Measurements from ENCODE around the gene PAFAH1B1.

Gene PAFAH1B1

DNA sequence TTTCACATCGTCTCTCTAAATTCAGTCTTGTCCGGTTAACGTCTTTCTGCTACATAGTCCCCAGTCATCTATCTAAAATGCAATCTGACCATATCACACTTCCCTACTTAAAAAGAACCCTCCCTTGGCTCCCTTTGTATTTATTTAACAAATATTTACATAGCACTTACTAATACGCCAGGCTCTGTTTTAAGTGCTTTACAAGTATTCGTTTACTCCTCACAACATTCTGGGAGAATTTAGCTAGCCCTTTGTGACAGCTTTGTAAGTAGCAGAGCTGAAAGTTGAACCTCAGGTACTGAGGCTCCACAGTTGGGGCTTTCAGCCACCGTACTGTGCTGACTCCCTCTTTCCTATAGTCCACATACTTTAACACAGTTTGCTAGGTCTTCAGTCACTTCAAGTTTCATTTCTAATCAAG, 9.2 kb downstream of the PAFAH1B1 start:
- Histone ChIP-seq H3K36me3 (ENCODE audit: control insufficient read depth, insufficient read depth, low read length) (no peaks in the 10 kb centered on the region), H3K79me2 (peaks cover 73% of the 10 kb centered on the region), H3K4me3 (ENCODE audit: low read depth, low read length) (no peak overlapping the region), H3K9me3 (ENCODE audit: control insufficient read depth, low read length) (no peaks in the 10 kb centered on the region), H3K27me3 (ENCODE audit: control insufficient read depth, insufficient read depth, low read length) (no peaks in the 10 kb centered on the region), H3K9ac (no peak overlapping the region), H2AFZ (no peak overlapping the region), H3K27ac (no peak overlapping the region), H3K4me2 (ENCODE audit: low read length) (no peak overlapping the region), H3K4me1 (no peaks in the 10 kb centered on the region)
- TF ChIP-seq, protein P1, sequence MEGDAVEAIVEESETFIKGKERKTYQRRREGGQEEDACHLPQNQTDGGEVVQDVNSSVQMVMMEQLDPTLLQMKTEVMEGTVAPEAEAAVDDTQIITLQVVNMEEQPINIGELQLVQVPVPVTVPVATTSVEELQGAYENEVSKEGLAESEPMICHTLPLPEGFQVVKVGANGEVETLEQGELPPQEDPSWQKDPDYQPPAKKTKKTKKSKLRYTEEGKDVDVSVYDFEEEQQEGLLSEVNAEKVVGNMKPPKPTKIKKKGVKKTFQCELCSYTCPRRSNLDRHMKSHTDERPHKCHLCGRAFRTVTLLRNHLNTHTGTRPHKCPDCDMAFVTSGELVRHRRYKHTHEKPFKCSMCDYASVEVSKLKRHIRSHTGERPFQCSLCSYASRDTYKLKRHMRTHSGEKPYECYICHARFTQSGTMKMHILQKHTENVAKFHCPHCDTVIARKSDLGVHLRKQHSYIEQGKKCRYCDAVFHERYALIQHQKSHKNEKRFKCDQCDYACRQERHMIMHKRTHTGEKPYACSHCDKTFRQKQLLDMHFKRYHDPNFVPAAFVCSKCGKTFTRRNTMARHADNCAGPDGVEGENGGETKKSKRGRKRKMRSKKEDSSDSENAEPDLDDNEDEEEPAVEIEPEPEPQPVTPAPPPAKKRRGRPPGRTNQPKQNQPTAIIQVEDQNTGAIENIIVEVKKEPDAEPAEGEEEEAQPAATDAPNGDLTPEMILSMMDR (IDR thresholded peaks at IDR 0.05), result no peak

DNA sequence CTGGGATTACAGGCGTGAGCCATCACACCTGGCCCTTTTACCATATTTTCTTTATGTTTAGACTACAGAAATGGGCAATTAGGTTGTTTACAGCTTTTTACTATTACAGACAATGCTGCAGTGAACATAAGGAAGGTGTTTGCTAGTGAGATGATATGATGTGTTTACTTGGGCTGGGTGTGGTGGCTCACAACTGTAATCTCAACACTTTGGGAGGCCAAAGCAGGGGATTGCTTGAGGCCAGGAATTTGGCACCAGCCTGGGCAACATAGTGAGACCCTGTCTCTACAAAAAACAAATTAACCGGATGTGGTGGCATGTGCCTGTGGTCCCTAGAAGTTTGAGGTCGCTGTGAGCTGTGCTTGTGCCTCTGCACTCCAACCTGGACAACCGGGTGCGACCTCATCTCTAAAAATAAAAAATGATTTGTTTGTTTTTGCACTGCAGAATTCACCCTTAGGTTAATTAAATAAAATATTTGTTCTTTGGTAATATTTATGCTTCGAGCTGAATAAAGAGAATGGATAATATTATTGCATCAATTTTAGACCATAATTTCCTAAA, 15.0 kb downstream of the PAFAH1B1 start:
- Histone ChIP-seq H3K4me1 (peaks cover 4% of the 10 kb centered on the region), H3K79me2 (peaks cover 72% of the 10 kb centered on the region), H3K9me3 (ENCODE audit: control insufficient read depth, low read length) (no peaks in the 10 kb centered on the region), H3K4me3 (ENCODE audit: low read depth, low read length) (no peak overlapping the region), H2AFZ (no peak overlapping the region), H3K4me2 (ENCODE audit: low read length) (no peak overlapping the region), H3K27ac (no peak overlapping the region), H3K9ac (no peak overlapping the region), H3K27me3 (ENCODE audit: control insufficient read depth, insufficient read depth, low read length) (no peaks in the 10 kb centered on the region), H3K36me3 (ENCODE audit: control insufficient read depth, insufficient read depth, low read length) (no peaks in the 10 kb centered on the region)
- TF ChIP-seq, protein P1 (IDR thresholded peaks at IDR 0.05), result no peak

DNA sequence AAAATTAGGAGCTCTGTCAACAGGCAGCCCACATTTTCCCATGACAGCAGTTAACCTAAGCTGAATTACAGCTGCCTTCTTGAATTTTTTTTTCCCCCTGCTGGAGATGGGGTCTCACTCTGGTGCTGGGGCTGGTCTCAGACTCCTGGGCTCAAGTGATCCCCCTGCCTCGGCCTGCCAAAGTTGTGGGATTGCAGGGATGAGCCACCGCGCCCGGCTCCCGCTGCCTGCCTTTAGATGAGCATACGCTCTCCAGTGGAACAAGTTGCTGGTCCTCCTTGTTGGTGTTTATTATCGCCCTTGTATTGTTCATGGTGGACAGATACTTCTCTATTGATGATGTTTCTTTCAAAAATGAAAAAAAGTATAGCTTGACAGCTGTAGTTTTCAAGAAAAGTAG, 15.6 kb downstream of the PAFAH1B1 start:
- Histone ChIP-seq H2AFZ (no peak overlapping the region), H3K4me1 (peaks cover 4% of the 10 kb centered on the region), H3K9ac (no peak overlapping the region)

DNA sequence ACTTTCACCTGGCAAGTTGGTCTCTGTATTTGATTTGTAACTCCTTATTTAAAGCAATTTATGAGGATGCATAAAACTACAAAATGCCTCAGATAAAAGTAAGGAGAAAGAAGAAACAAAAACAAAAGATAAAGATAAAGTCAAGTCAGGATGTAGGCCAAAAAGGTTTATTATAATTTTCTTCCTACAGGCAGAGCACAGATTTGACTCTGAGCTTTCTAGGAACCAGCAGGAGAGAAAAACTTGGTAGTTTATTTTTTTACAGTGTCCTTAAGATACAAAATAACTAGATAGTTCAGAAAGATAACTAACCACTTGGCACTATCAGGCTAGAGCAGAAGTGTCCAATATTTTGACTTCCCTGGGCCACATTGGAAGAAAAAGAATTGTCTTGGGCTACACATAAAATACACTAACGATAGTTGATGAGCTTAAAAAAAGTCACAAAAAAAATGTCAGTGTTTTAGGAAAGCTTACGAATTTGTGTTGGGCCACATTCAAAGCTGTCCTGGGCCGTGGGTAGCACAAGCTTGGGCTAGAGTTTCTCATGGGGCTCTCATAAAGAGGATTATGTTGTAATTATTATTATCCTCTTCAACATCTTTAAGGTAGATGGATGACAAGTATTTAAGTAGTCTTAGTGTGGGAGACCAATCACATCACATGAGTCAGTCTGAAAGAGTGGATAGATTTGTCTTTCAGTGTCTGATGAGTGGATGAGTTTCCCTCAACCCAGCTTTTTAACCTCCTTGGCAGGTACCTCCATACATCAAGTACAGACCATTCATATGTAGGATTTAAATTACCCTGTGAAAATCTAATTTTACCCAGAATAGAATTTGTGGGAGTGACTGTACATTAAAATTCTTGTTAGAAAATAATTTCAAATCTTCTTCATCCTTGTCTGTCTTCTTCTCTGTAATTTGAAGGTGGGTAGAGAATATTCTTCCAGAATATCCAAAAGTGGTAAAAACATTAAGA, 17.0 kb downstream of the PAFAH1B1 start:
- no peak overlapping the region for H3K9ac ChIP-seq
- peaks cover 76% of the 10 kb centered on the region for H3K79me2 ChIP-seq
- no peaks in the 10 kb centered on the region for H3K9me3 ChIP-seq (ENCODE audit: control insufficient read depth, low read length)
- H3K36me3 ChIP-seq (ENCODE audit: control insufficient read depth, insufficient read depth, low read length), result no peaks in the 10 kb centered on the region
- no peak overlapping the region for H2AFZ ChIP-seq
- H3K4me1 ChIP-seq, result peaks cover 4% of the 10 kb centered on the region
- no peak overlapping the region for H3K4me2 ChIP-seq (ENCODE audit: low read length)
- TF ChIP-seq, protein P1 (IDR thresholded peaks at IDR 0.05), result no peak
- no peaks in the 10 kb centered on the region for H3K27me3 ChIP-seq (ENCODE audit: control insufficient read depth, insufficient read depth, low read length)
- no peak overlapping the region for H3K4me3 ChIP-seq (ENCODE audit: low read depth, low read length)
- no peak overlapping the region for H3K27ac ChIP-seq

More for the DNA sequence above, 15.6 kb downstream of the PAFAH1B1 start:
- H3K79me2 ChIP-seq, result peaks cover 70% of the 10 kb centered on the region
- no peak overlapping the region for H3K4me3 ChIP-seq (ENCODE audit: low read depth, low read length)
- no peak overlapping the region for H3K4me2 ChIP-seq (ENCODE audit: low read length)
- TF ChIP-seq, protein P1 (IDR thresholded peaks at IDR 0.05), result no peak
- H3K36me3 ChIP-seq (ENCODE audit: control insufficient read depth, insufficient read depth, low read length), result no peaks in the 10 kb centered on the region
- H3K27me3 ChIP-seq (ENCODE audit: control insufficient read depth, insufficient read depth, low read length), result no peaks in the 10 kb centered on the region
- H3K27ac ChIP-seq, result no peak overlapping the region
- no peaks in the 10 kb centered on the region for H3K9me3 ChIP-seq (ENCODE audit: control insufficient read depth, low read length)

All from parathyroid adenoma (tissue), 2 donors.